SH-SY5Y (cell line): ENCODE data around the gene DHRS7C.

ENCODE experiments used
- GATA2 ChIP-seq: IDR thresholded peaks from 2 replicates; pipeline ENCODE4 v1.6.1; 2011; ENCODE audit warnings: mild to moderate bottlenecking, low read depth, low read length
- GATA3 ChIP-seq: IDR thresholded peaks from 2 replicates; pipeline ENCODE4 v1.6.1; 2011; ENCODE audit warnings: low read depth, mild to moderate bottlenecking, low read length, moderate library complexity

DNA sequence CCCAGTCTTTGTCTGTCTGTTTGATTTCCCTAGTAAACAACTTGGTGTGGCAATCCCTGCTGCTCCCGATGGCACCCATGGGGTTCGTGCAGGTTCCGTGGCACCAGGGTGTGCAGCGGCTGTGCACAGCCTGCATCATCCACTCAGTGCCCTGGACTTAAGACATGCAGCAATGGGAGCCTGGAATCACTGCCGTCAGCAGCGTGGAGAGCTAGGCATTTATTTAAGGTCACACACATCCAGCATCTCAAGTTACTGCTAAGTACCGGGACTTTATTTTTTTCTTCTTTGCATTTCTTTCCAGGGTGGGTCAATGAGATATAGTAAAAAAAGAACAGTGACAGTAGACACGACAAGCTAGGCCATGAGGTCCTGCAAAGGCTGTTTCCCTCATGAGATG, 2.8 kb downstream of the DHRS7C start:
- no peak for TF ChIP-seq GATA2
- TF ChIP-seq GATA3 = no peak
